GM19438 (cell line): Measurements from ENCODE around the gene LRRK2.
"Not testable (repeated sequence)": the region's sequence is repeated elsewhere in the genome, so short reads cannot be mapped to it uniquely, and the experiment has no call there.

Experiments
- ATAC-seq: cut with Tn5 transposase; IDR thresholded peaks from one replicate; pipeline ENCODE4 v1.9.1; 2021; ENCODE audit warnings: low read depth; ENCODE audit not compliant: unreplicated experiment

LRRK2 gene

GRCh38 chr12:40387279-40387678, 162.5 kb downstream of the LRRK2 start:
- not testable (repeated sequence) for ATAC-seq

GRCh38 chr12:40390980-40391379, 166.2 kb downstream of the LRRK2 start:
- no peak for ATAC-seq

DNA sequence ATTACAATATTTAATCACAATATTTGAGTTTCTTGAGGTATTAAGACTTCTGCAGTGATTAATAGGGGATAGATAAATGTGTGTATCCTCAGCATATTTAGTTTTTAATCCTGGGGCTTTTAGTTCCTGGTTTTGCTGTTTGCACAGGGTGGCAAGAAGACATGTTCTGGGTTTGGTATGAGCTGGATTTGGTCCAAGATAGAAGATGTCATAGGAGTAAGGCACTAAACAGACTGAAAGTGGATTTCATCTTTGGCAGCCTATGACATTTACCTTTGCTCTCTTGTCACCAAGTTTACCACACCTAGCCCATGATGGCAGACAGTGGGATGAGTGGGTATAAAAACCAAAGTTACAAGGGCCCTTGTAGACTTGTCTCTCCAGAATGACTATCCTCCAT, 168.2 kb downstream of the LRRK2 start:
- no peak for ATAC-seq

DNA sequence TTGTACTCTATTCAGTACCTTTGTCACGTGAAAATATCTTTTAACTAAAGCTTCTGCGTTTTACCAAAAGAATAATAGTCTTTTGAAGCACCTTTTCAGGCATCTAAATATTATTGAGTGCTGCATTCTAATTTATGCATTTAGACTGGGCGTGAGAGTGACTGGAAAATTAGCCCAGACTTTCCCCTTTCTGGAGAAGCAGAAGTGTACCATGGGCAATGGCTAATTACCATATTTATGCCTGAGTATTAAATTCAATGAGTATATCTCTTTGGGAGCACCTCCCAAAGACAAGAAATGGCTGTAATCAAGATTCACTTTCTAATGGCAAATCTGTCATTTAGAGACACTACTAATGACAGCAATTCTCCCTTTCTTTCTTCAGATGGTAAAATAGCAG, 174.9 kb downstream of the LRRK2 start:
- no peak for ATAC-seq

GRCh38 chr12:40405419-40405818, 180.6 kb downstream of the LRRK2 start:
- no peak for ATAC-seq
